ENCODE results near the gene MXI1. TPM values are rescaled to one million over a fixed set of nuclear protein-coding genes. Genes with fewer than 3 reads are reported as not detected.

Gene MXI1
- total and polyA plus RNA-seq, 2 experiments from 2014 or later = 5.1 to 8.5 TPM

DNA sequence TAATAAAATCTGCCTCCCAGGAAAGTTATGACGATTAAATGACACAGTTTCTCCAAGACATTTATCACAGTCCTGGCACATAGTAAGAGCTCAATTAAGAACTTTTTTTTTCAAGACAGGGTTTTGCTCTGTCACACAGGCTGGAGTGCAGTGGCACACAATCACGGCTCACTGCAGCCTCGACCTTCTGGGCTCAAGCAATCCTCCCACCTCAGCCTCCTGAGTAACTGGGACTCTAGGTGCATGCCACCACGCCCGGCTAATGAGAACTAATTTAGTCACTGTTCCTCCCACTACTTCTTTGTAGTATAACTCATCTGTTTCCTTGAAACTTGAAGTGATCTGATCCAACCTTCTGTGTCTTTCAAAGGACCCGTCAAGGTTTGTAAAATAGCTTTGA is 42.2 kb upstream of the MXI1 start (continued):
- TF ChIP-seq EZH2 (IDR thresholded peaks at IDR 0.05; ENCODE audit: low read depth, unreplicated experiment) (no peak), STAT1 (IDR thresholded peaks at IDR 0.05; ENCODE audit: unreplicated experiment) (no peak), POLR2AphosphoS5 (IDR thresholded peaks at IDR 0.05; ENCODE audit: low read depth) (no peak), ETS1 (IDR thresholded peaks at IDR 0.05) (no peak), NANOG (IDR thresholded peaks at IDR 0.05; ENCODE audit: borderline replicate concordance) (no peak), EZH2phosphoT487 (IDR thresholded peaks at IDR 0.05; ENCODE audit: unreplicated experiment) (no peak)
- TF ChIP-seq, protein P1, sequence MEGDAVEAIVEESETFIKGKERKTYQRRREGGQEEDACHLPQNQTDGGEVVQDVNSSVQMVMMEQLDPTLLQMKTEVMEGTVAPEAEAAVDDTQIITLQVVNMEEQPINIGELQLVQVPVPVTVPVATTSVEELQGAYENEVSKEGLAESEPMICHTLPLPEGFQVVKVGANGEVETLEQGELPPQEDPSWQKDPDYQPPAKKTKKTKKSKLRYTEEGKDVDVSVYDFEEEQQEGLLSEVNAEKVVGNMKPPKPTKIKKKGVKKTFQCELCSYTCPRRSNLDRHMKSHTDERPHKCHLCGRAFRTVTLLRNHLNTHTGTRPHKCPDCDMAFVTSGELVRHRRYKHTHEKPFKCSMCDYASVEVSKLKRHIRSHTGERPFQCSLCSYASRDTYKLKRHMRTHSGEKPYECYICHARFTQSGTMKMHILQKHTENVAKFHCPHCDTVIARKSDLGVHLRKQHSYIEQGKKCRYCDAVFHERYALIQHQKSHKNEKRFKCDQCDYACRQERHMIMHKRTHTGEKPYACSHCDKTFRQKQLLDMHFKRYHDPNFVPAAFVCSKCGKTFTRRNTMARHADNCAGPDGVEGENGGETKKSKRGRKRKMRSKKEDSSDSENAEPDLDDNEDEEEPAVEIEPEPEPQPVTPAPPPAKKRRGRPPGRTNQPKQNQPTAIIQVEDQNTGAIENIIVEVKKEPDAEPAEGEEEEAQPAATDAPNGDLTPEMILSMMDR (conservative IDR thresholded peaks at IDR 0.05; ENCODE audit: low read depth in 2 of 2) = no peak

DNA sequence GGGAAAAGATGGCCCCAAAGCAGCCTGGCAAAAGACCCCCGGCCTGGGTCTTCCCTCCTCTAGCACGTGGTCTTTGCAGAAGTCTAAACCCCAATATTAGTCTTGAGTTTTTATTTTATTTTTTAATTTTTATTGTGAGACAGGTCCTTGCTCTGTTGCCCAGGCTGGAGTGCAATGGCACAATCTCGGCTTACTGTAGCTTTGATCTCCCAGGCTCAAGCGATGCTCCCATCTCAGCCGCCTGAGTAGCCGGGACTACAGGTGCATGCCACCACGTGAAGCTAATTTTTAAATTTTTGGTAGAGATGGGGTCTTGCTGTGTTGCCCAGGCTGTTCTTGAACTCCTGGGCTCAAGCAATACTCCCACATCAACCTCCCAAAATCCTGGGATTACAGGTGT is 40.3 kb upstream of the MXI1 start:
- Histone ChIP-seq H3F3A (replicated peaks; ENCODE audit: low read depth) (peaks cover 5% of the 10 kb centered on the region; the same call in 1 of the 2 replicates), H3K9me2 (ENCODE audit: insufficient read depth) (no peaks in the 10 kb centered on the region), H2AFZ (no peak overlapping the region), H3K4me3 (no peak overlapping the region), H3K36me3 (ENCODE audit: insufficient read depth) (no peaks in the 10 kb centered on the region), H3K4me1 (ENCODE audit: insufficient read depth) (peaks cover 34% of the 10 kb centered on the region), H3K4me2 (no peak overlapping the region), H3K27me3 (ENCODE audit: insufficient read depth) (peaks cover 96% of the 10 kb centered on the region), H3K27ac (ENCODE audit: low read depth) (no peak overlapping the region), H4K20me1 (replicated peaks; ENCODE audit: insufficient read depth) (peaks cover 18% of the 10 kb centered on the region; the same call in 1 of the 2 replicates), H3K79me2 (replicated peaks; ENCODE audit: insufficient read depth) (no peaks in the 10 kb centered on the region)
- Mint-ChIP-seq H3K9me3 (peaks cover 4% of the 10 kb centered on the region; the same call in 1 of the 3 replicates), H3K27me3 (ENCODE audit: insufficient read depth, low read depth, poor library complexity) (peaks cover 96% of the 10 kb centered on the region), H3K27ac (no peak overlapping the region), H3K4me1 (peaks cover 58% of the 10 kb centered on the region), H3K36me3 (ENCODE audit: low read depth) (no peaks in the 10 kb centered on the region), H3K4me3 (no peak overlapping the region)
- ATAC-seq = no peak
- DNase-seq (ENCODE audit: low spot score) = no peak
- TF ChIP-seq CREB1 (CRISPR knock-in tag; IDR thresholded peaks at IDR 0.05; ENCODE audit: low read depth) (no peak), POLR2AphosphoS5 (IDR thresholded peaks at IDR 0.05; ENCODE audit: low read depth) (no peak), ETS1 (IDR thresholded peaks at IDR 0.05) (no peak), EZH2 (IDR thresholded peaks at IDR 0.05; ENCODE audit: low read depth, unreplicated experiment) (no peak)
- TF ChIP-seq, protein P1 (conservative IDR thresholded peaks at IDR 0.05; ENCODE audit: low read depth in 2 of 2) = no peak
- TF ChIP-seq, protein P2, sequence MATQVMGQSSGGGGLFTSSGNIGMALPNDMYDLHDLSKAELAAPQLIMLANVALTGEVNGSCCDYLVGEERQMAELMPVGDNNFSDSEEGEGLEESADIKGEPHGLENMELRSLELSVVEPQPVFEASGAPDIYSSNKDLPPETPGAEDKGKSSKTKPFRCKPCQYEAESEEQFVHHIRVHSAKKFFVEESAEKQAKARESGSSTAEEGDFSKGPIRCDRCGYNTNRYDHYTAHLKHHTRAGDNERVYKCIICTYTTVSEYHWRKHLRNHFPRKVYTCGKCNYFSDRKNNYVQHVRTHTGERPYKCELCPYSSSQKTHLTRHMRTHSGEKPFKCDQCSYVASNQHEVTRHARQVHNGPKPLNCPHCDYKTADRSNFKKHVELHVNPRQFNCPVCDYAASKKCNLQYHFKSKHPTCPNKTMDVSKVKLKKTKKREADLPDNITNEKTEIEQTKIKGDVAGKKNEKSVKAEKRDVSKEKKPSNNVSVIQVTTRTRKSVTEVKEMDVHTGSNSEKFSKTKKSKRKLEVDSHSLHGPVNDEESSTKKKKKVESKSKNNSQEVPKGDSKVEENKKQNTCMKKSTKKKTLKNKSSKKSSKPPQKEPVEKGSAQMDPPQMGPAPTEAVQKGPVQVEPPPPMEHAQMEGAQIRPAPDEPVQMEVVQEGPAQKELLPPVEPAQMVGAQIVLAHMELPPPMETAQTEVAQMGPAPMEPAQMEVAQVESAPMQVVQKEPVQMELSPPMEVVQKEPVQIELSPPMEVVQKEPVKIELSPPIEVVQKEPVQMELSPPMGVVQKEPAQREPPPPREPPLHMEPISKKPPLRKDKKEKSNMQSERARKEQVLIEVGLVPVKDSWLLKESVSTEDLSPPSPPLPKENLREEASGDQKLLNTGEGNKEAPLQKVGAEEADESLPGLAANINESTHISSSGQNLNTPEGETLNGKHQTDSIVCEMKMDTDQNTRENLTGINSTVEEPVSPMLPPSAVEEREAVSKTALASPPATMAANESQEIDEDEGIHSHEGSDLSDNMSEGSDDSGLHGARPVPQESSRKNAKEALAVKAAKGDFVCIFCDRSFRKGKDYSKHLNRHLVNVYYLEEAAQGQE (IDR thresholded peaks at IDR 0.05; ENCODE audit: unreplicated experiment) = no peak

Data from GM23338 (cell line).